IMR-90 (cell line): Measurements from ENCODE around the gene GNG7. TPM values are rescaled to one million over a fixed set of nuclear protein-coding genes. Genes with fewer than 3 reads are reported as not detected.
A peak's percentile ranks its signal among the peaks of the same experiment; 100 is the strongest.

Source experiments
- ATAC-seq: fragments of 200-7000 bp; cut with Tn5 transposase; 2 replicates; pipeline ENCODE4 v1.9.1; 2020; ENCODE audit warnings: low read depth, mild to moderate bottlenecking, moderate library complexity
- BruUV-seq: library from RNA; stranded (reverse); fragments of 400-500 nt; replicated peaks from 2 replicates; lab custom pipeline; 2021; lab: Mats Ljungman, UMichigan
- CTCF ChIA-PET: fragments of 300-600 bp; formaldehyde crosslinking; extraction: SDS; loops from one replicate; lab custom pipeline; 2021; ENCODE audit warnings: antibody characterized with exemption; lab: Yijun Ruan, JAX
- POLR2A ChIA-PET: fragments of 300-600 bp; sonication (Branson Sonifier 250); formaldehyde crosslinking; loops from one replicate; lab custom pipeline; 2022; ENCODE audit warnings: antibody characterized with exemption; ENCODE audit not compliant: unreplicated experiment; lab: Charles Lee
- DNase-seq: peaks from one replicate; pipeline ENCODE4 v3.0.0; 2013
- H2AFZ ChIP-seq: replicated peaks from 2 replicates; pipeline ENCODE3; 2013; ENCODE audit warnings: low read length, mild to moderate bottlenecking; ENCODE audit not compliant: poor library complexity
- H2AK5ac ChIP-seq: 2 replicates; pipeline ENCODE4 v1.6.1; 2013; ENCODE audit warnings: low read depth, low read length, inconsistent platforms
- H2AK9ac ChIP-seq: replicated peaks from 2 replicates; pipeline ENCODE3; 2013; ENCODE audit warnings: mild to moderate bottlenecking, low read depth, low read length, moderate library complexity; ENCODE audit not compliant: poor library complexity
- H2BK120ac ChIP-seq: 2 replicates; pipeline ENCODE4 v1.6.1; 2013; ENCODE audit warnings: low read depth, low read length, inconsistent platforms
- H2BK15ac ChIP-seq: 3 replicates; pipeline ENCODE4 v1.6.1; 2013; ENCODE audit warnings: low read depth, low read length, inconsistent platforms
- H2BK20ac ChIP-seq: 2 replicates; pipeline ENCODE4 v1.6.1; 2013; ENCODE audit warnings: low read depth, mild to moderate bottlenecking, inconsistent platforms, low read length, moderate library complexity
- H2BK5ac ChIP-seq: 2 replicates; pipeline ENCODE4 v1.6.1; 2013; ENCODE audit warnings: mild to moderate bottlenecking, low read depth, low read length, inconsistent platforms; ENCODE audit not compliant: poor library complexity, severe bottlenecking
- H3K14ac ChIP-seq: replicated peaks from 2 replicates; pipeline ENCODE4 v1.6.1; 2013; ENCODE audit warnings: low read depth, low read length, inconsistent platforms
- H3K18ac ChIP-seq: 2 replicates; pipeline ENCODE4 v1.6.1; 2013; ENCODE audit warnings: low read depth, low read length, control low read depth
- H3K23ac ChIP-seq: 2 replicates; pipeline ENCODE4 v1.6.1; 2013; ENCODE audit warnings: low read depth, low read length, inconsistent platforms
- H3K27ac ChIP-seq: 2 replicates; pipeline ENCODE4 v1.5.1; 2013; ENCODE audit warnings: mild to moderate bottlenecking, control low read depth, low read length; ENCODE audit not compliant: insufficient read depth
- H3K27me3 ChIP-seq: 2 replicates; pipeline ENCODE4 v1.6.1; 2013; ENCODE audit warnings: low read length; ENCODE audit not compliant: control insufficient read depth, insufficient read depth
- H3K36me3 ChIP-seq: 2 replicates; pipeline ENCODE4 v1.6.1; 2013; ENCODE audit warnings: low read length, mixed read lengths; ENCODE audit not compliant: control insufficient read depth, insufficient read depth
- H3K4ac ChIP-seq: 2 replicates; pipeline ENCODE4 v1.6.1; 2013; ENCODE audit warnings: low read depth, low read length, inconsistent platforms
- H3K4me1 ChIP-seq: 2 replicates; pipeline ENCODE4 v1.6.1; 2013; ENCODE audit warnings: low read length, mixed read lengths; ENCODE audit not compliant: control insufficient read depth, insufficient read depth
- H3K4me2 ChIP-seq: 2 replicates; pipeline ENCODE4 v1.6.1; 2013; ENCODE audit warnings: low read depth, mild to moderate bottlenecking, control low read depth, low read length, moderate library complexity
- H3K4me3 ChIP-seq: 2 replicates; pipeline ENCODE4 v1.5.1; 2013; ENCODE audit warnings: low read depth, mild to moderate bottlenecking, control low read depth, low read length, moderate library complexity; ENCODE audit not compliant: insufficient read depth
- H3K56ac ChIP-seq: 2 replicates; pipeline ENCODE4 v1.6.1; 2013; ENCODE audit warnings: low read length, inconsistent platforms; ENCODE audit not compliant: insufficient read depth; ENCODE audit errors: extremely low read depth
- H3K79me1 ChIP-seq, 2 experiments: 2 replicates each; pipeline ENCODE4 v1.6.1; 2013; ENCODE audit warnings: low read length in 2 of 2, inconsistent platforms in 1 of 2, low read depth in 1 of 2
- H3K9ac ChIP-seq: 2 replicates; pipeline ENCODE4 v1.6.1; 2013; ENCODE audit warnings: low read depth, low read length, control low read depth
- H3K9me1 ChIP-seq: 2 replicates; pipeline ENCODE4 v1.6.1; 2013; ENCODE audit warnings: low read length, inconsistent platforms; ENCODE audit not compliant: insufficient read depth
- H3K9me3 ChIP-seq: 2 replicates; pipeline ENCODE4 v1.6.1; 2013; ENCODE audit warnings: low read length; ENCODE audit not compliant: control insufficient read depth, insufficient read depth
- H4K20me1 ChIP-seq: 2 replicates; pipeline ENCODE4 v1.6.1; 2013; ENCODE audit warnings: low read length, inconsistent platforms; ENCODE audit not compliant: insufficient read depth
- H4K5ac ChIP-seq: 2 replicates; pipeline ENCODE4 v1.6.1; 2013; ENCODE audit warnings: mild to moderate bottlenecking, low read depth, low read length, control low read depth
- H4K8ac ChIP-seq, 2 experiments: 2 replicates each; pipeline ENCODE4 v1.6.1; 2013; ENCODE audit warnings: low read depth in 2 of 2, low read length in 2 of 2, control low read depth in 1 of 2, inconsistent platforms in 1 of 2
- H4K91ac ChIP-seq: 2 replicates; pipeline ENCODE4 v1.6.1; 2013; ENCODE audit warnings: low read depth, low read length, inconsistent platforms; ENCODE audit not compliant: insufficient read depth
- BHLHE40 ChIP-seq: fragments of 150-350 bp; IDR thresholded peaks from 2 replicates; pipeline ENCODE4 v1.6.1; 2016; ENCODE audit warnings: mild to moderate bottlenecking, low read depth, low read length
- CEBPB ChIP-seq: IDR thresholded peaks from 2 replicates; pipeline ENCODE4 v1.6.1; 2012; ENCODE audit warnings: low read depth, low read length, improper control_type of control experiment
- FOS ChIP-seq: fragments of 150-350 bp; IDR thresholded peaks from 2 replicates; pipeline ENCODE4 v1.6.1; 2016; ENCODE audit warnings: low read depth, low read length
- MAFK ChIP-seq: IDR thresholded peaks from 2 replicates; pipeline ENCODE4 v1.6.1; 2012; ENCODE audit warnings: low read depth, low read length, improper control_type of control experiment
- MAZ ChIP-seq: IDR thresholded peaks from 2 replicates; pipeline ENCODE4 v1.6.1; 2012; ENCODE audit warnings: low read depth, mild to moderate bottlenecking, low read length, improper control_type of control experiment, moderate library complexity, borderline replicate concordance
- MXI1 ChIP-seq: IDR thresholded peaks from 2 replicates; pipeline ENCODE4 v1.6.1; 2012; ENCODE audit warnings: low read depth, mild to moderate bottlenecking, low read length, moderate library complexity, borderline replicate concordance
- NFE2L2 ChIP-seq: fragments of 150-350 bp; IDR thresholded peaks from 2 replicates; pipeline ENCODE4 v1.6.1; 2016; ENCODE audit warnings: low read depth, mild to moderate bottlenecking, low read length
- POLR2A ChIP-seq: IDR thresholded peaks from 2 replicates; pipeline ENCODE4 v1.6.1; 2012; ENCODE audit warnings: mild to moderate bottlenecking, low read depth, low read length
- RAD21 ChIP-seq: IDR thresholded peaks from 2 replicates; pipeline ENCODE4 v1.6.1; 2012; ENCODE audit warnings: low read length, improper control_type of control experiment
- RCOR1 ChIP-seq: IDR thresholded peaks from 2 replicates; pipeline ENCODE4 v1.6.1; 2012; ENCODE audit warnings: mild to moderate bottlenecking, low read length, improper control_type of control experiment; ENCODE audit not compliant: insufficient replicate concordance
- RFX5 ChIP-seq: IDR thresholded peaks from 2 replicates; pipeline ENCODE4 v1.8.0; 2012; ENCODE audit warnings: low read depth, mild to moderate bottlenecking, low read length, moderate library complexity
- USF2 ChIP-seq: fragments of 150-350 bp; IDR thresholded peaks from 2 replicates; pipeline ENCODE4 v1.6.1; 2017; ENCODE audit warnings: mild to moderate bottlenecking, antibody characterized with exemption, low read length, low read depth
- WGBS, 2 experiments: methylation state at CpG; one replicate each; pipeline versions ENCODE4 v1.1.5 to v1.1.7; 2013; ENCODE audit warnings: missing lambda C conversion rate in 2 of 2; ENCODE audit not compliant: insufficient read length in 1 of 2; ENCODE audit errors: extremely low coverage in 2 of 2; 5-methylcytosine and 5-hydroxymethylcytosine counted together
- dilution Hi-C: fragments of 300-500 bp; cut with HindIII; formaldehyde crosslinking; loops from one replicate; pipeline ENCODE4 v1.14.3; 2018; ENCODE audit warnings: low sequenced_read_pairs; ENCODE audit not compliant: unreplicated experiment
- in situ Hi-C: fragments of 300-500 bp; cut with MboI; formaldehyde crosslinking; loops from 3 replicates; pipeline ENCODE4 v1.14.3; 2019; ENCODE audit warnings: low sequenced_read_pairs, inconsistent platforms, mixed read lengths
- intact Hi-C: fragments of 100-400 bp; cut with micrococcal nuclease; formaldehyde crosslinking; loops from 2 replicates; pipeline ENCODE4 v1.10.0; 2022
- polyA plus RNA-seq, 3 experiments: library from polyadenylated mRNA; depleted of rRNA; stranded (reverse); fragments of >200 nt; gene quantifications; 2 replicates each; pipeline ENCODE4 v1.2.3, GENCODE V29; 2012; ENCODE audit warnings: low replicate concordance in 1 of 3
- total RNA-seq: library from RNA; depleted of rRNA; stranded (reverse); fragments of >200 nt; gene quantifications from 2 replicates; pipeline ENCODE4 v1.2.3, GENCODE V29; 2012
- TF ChIP-seq, protein P1 (sequence below): conservative IDR thresholded peaks from 2 replicates; pipeline ENCODE4 v1.5.1; 2012; ENCODE audit warnings: mild to moderate bottlenecking, low read depth, low read length, improper control_type of control experiment
- TF ChIP-seq, protein P2 (sequence below): fragments of 150-350 bp; IDR thresholded peaks from 2 replicates; pipeline ENCODE4 v1.6.1; 2016; ENCODE audit warnings: low read depth, mild to moderate bottlenecking, low read length, moderate library complexity, borderline replicate concordance

GNG7 gene
- total and polyA plus RNA-seq, 2 of the 4 experiments (the other 2 are of a cell fraction) = under 0.01 to 0.21 TPM

- BruUV-seq = no TSS peak
- Histone ChIP-seq H3K9me3 (peaks cover 10% of the 10 kb centered on the region), H2AK5ac (no peak overlapping the region), H3K9ac (peak overlapping the region; percentile 87), H4K5ac (peak overlapping the region; percentile 8; the same call in 1 of the 2 replicates), H2BK5ac (peak overlapping the region; percentile 77), H4K20me1 (peaks cover 36% of the 10 kb centered on the region), H3K18ac (peak overlapping the region; percentile 22; the same call in 1 of the 2 replicates), H3K4me2 (peak overlapping the region; percentile 85), H4K8ac (peak overlapping the region; percentile 24 to 78; a peak in 3 of 4 replicates), H3K14ac (peak overlapping the region; percentile 92), H3K27ac (peak overlapping the region; percentile 68), H2BK15ac (no peak overlapping the region), H2AFZ (peak overlapping the region; percentile 4), H2AK9ac (peak overlapping the region; percentile 92), H4K91ac (peak overlapping the region; percentile 44; the same call in 1 of the 2 replicates), H2BK120ac (peak overlapping the region; percentile 57; the same call in 1 of the 2 replicates), H3K79me1 (peaks cover 0 to 19% of the 10 kb centered on the region in 2 experiments; a peak in 1 of 4 replicates), H3K36me3 (peaks cover 4% of the 10 kb centered on the region; the same call in 1 of the 2 replicates), H3K4me3 (peak overlapping the region; percentile 84), H3K4me1 (peaks cover 4% of the 10 kb centered on the region; the same call in 1 of the 2 replicates), H3K56ac (peak overlapping the region; percentile 47), H3K4ac (peak overlapping the region; percentile 83), H3K27me3 (no peaks in the 10 kb centered on the region), H2BK20ac (no peak overlapping the region), H3K9me1 (no peaks in the 10 kb centered on the region), H3K23ac (peak overlapping the region; percentile 85)
- in situ Hi-C loops (loop anchor here (5.0 kb wide), 1 partner anchor 59 kb away; no protein-coding TSS in a partner anchor), dilution Hi-C loops (no loop called here), intact Hi-C loops (loop anchor here (10.0 kb wide), 1 partner anchor 266 kb away; the partner anchor contains the start of gene SLC39A3)
- POLR2A ChIA-PET = interaction anchor here (0.6 to 3.3 kb wide), 4 partner anchors 9 to 101 kb away, joined by 3 to 63 read pairs (median 4); no protein-coding TSS in a partner anchor
- ATAC-seq = peak; percentile 0; the same call in 1 of the 2 replicates
- CTCF ChIA-PET = interaction anchor here (0.5 to 1.3 kb wide), 3 partner anchors 132 to 448 kb away, joined by 3 to 7 read pairs (median 5); no protein-coding TSS in a partner anchor
- peak; percentile 64 for DNase-seq
- 2% methylated on average over 19 of the region's 20 CpGs; no CpG with 5 or more reads in 1 of the 2 experiments for WGBS, 2 experiments
- no peak for TF ChIP-seq RCOR1
- no peak for TF ChIP-seq NFE2L2
- TF ChIP-seq BHLHE40 = no peak
- no peak for TF ChIP-seq POLR2A
- no peak for TF ChIP-seq FOS
- TF ChIP-seq MXI1 = no peak
- peak; percentile 56; the same call in 1 of the 2 replicates for TF ChIP-seq CEBPB
- TF ChIP-seq, protein P1, sequence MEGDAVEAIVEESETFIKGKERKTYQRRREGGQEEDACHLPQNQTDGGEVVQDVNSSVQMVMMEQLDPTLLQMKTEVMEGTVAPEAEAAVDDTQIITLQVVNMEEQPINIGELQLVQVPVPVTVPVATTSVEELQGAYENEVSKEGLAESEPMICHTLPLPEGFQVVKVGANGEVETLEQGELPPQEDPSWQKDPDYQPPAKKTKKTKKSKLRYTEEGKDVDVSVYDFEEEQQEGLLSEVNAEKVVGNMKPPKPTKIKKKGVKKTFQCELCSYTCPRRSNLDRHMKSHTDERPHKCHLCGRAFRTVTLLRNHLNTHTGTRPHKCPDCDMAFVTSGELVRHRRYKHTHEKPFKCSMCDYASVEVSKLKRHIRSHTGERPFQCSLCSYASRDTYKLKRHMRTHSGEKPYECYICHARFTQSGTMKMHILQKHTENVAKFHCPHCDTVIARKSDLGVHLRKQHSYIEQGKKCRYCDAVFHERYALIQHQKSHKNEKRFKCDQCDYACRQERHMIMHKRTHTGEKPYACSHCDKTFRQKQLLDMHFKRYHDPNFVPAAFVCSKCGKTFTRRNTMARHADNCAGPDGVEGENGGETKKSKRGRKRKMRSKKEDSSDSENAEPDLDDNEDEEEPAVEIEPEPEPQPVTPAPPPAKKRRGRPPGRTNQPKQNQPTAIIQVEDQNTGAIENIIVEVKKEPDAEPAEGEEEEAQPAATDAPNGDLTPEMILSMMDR = no peak
- TF ChIP-seq, protein P2, sequence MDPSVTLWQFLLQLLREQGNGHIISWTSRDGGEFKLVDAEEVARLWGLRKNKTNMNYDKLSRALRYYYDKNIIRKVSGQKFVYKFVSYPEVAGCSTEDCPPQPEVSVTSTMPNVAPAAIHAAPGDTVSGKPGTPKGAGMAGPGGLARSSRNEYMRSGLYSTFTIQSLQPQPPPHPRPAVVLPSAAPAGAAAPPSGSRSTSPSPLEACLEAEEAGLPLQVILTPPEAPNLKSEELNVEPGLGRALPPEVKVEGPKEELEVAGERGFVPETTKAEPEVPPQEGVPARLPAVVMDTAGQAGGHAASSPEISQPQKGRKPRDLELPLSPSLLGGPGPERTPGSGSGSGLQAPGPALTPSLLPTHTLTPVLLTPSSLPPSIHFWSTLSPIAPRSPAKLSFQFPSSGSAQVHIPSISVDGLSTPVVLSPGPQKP = no peak
- no peak for TF ChIP-seq RFX5
- TF ChIP-seq MAZ = peak; percentile 13; the same call in 1 of the 2 replicates
- TF ChIP-seq USF2 = no peak
- no peak for TF ChIP-seq MAFK
- TF ChIP-seq RAD21 = no peak; the same call in 1 of the 2 replicates
Measured at GRCh38 chr19:2478278-2478755, 224.2 kb downstream of the GNG7 start.
